GF-D8 (cell line): ENCODE measurements around the gene SCN4B.

Source experiments
- DNase-seq: peaks from one replicate; lab custom pipeline; 2025; lab: John Stamatoyannopoulos, UW

The SCN4B gene

DNA sequence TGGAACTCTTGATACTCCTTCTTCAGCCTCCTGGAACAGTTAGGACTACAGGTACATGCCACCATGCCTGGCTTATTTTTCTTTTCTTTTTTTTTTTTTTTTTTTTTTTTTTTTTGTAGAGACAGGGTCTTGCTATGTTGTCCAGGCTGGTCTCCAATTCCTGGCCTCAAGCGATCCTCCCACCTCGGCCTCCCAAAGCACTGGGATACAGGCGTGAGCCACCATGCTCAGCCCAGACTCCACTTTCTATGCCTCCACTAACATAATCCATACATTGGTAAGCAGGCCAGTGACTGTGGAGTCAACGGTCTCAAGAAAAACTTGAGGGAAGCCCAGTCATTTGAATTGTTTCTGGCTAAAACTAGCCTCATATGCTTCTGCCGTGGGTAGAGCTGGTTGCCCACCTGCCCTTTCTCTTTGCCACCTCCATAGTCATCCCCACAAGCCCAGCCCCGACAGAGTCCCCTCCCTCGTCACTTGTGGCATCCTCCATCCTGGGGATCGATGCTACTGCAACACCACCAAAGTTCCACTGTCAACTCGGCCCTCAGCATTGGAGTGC, 21.5 kb upstream of the SCN4B start:
- no peak for DNase-seq

GRCh38 chr11:118172356-118172755, 19.7 kb upstream of the SCN4B start:
- no peak for DNase-seq

GRCh38 chr11:118171269-118172062, 18.8 kb upstream of the SCN4B start:
- DNase-seq = peak; percentile 20

DNA sequence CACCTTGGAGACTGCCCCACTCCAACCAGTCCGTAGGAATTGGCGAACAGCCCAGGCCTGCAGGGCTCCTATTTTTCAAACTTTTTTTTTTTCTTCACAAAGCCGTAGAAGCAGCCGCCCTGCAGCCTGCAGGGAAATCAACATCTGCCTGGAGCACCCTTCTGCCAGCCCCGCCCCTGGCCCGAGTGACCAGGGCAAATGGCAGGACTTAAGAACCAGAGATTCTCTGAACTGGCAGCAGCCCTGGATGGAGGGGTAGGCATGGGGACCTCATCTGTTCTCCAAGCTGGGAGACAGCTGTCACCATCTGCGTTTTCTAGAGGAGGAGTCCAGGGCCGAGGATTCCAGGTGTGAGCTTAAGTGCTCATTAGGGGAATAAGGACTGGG, 18.3 kb upstream of the SCN4B start:
- no peak for DNase-seq

DNA sequence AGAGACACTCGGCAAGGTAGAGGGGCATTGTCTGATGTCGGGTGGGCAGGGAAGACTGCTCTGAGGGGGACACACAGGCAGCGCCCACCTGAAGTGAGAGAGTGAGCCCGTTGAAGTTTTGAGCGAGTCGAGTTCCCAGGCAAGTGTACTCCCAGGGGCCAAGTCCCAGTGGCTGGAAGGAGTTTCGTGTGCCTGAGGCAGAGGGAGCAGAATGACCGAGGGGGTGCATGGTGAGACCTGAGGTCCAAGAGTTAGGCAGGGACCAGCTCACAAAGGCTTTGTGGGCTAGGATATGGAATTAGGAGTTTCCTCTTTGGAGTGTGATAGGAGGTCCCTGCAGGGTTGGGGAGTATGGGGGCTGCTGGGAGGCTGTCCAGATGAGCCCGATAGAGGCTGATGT, 17.6 kb upstream of the SCN4B start:
- DNase-seq = no peak

GRCh38 chr11:118169300-118170140, 16.9 kb upstream of the SCN4B start:
- no peak for DNase-seq

DNA sequence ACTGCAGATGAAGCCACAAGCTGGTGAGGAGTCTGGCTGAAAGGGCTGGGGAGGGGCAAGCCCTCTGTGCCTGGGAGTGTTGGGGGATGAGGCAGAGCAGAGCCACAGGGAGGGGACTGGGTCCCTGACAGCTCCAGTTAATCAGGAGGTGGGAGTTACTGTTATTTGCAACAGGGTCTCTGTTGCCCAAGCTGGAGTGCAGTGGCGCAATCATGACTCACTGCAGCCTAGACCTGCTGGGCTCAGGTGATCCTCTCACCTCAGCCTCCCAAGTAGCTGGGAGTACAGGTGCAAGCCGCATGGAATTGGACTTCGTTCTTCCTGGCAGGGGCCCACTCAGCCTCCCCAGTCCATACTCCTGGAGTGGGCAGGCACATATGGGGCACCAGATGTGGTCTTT, 16.1 kb upstream of the SCN4B start:
- no peak for DNase-seq

DNA sequence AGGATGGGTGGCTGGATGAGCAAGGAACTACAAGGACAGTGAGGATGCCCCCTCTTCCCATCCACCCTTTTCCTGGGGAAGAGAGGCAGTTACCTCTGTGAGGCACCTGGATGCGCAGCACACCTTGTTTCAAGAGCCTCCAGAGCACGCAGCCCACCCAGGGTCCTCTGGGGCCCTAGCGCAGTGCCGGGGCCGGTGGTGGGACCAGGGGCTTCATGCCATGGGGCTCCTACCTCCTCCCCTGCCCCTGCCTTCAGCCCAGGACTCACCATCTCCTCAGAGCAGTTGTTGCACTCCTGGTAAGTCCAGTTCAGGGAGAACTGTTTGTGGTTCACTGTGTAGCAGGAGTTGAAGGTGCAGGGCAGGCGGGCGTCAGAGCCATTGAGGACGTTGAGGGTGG, 15.7 kb upstream of the SCN4B start:
- no peak for DNase-seq

GRCh38 chr11:118167906-118168305, 15.3 kb upstream of the SCN4B start:
- no peak for DNase-seq

DNA sequence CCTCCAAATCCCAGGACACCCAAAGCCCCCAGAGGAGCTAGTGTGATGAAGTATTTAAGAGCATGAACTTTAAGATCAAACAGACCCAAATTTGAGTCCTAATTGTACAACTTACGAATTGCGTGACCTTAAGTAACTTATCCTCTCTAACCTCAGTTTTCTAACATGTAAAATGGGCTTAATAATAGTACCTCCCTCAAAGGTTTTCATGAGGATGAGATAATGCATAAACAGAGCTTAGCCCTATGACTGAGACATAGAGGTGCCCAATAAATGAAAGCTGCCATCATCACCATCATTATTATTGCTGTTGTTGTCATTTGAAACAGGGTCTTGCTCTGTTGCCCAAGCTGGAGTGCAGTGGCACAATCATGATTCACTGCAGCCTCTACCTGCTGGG, 14.6 kb upstream of the SCN4B start:
- DNase-seq = no peak

GRCh38 chr11:118166641-118167040, 14.0 kb upstream of the SCN4B start:
- no peak for DNase-seq

- DNase-seq = no peak
These were observed 12.3 kb upstream of the SCN4B start for GRCh38 chr11:118164885-118165284.

DNA sequence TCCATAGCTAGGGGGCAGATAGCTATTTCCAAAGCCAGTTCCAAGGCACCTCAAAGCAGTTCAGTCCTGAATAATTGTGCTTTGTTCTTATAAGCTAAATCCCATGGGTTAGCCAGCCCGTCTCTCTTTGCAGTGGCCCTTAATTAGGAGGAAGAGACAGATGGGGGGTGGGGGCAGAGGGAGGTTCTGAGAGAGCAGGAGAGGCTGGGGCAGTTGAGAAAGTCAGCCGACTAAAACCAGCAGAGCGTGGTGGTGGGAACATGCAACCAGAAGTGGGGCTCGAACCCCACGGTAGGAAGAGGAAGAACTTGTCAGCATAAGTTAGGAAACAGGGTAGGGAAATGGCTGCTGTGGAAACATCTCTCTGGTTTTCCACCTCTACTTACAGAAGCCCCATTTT, 10.9 kb upstream of the SCN4B start:
- no peak for DNase-seq

DNA sequence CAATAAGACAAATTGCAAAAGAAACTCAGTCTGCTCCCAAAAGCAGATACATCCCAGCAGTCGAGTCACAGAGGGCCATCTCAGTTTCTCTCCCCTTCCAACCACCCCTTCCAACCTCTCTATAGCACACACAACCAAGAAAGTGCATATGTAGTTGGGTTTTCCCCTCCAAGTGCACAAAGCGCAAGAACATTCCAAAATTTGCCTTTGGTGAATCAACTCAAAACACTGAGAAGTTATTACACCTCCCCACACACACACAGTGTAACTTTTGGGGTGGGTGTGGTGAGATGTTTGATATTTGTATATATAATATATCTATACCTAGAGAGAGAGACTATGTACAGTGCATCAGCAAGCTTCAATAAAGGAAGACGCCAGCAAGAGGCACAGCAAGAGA, 10.2 kb upstream of the SCN4B start:
- DNase-seq = no peak

- no peak for DNase-seq
These were observed 9.2 kb upstream of the SCN4B start for GRCh38 chr11:118161786-118162185.

DNA sequence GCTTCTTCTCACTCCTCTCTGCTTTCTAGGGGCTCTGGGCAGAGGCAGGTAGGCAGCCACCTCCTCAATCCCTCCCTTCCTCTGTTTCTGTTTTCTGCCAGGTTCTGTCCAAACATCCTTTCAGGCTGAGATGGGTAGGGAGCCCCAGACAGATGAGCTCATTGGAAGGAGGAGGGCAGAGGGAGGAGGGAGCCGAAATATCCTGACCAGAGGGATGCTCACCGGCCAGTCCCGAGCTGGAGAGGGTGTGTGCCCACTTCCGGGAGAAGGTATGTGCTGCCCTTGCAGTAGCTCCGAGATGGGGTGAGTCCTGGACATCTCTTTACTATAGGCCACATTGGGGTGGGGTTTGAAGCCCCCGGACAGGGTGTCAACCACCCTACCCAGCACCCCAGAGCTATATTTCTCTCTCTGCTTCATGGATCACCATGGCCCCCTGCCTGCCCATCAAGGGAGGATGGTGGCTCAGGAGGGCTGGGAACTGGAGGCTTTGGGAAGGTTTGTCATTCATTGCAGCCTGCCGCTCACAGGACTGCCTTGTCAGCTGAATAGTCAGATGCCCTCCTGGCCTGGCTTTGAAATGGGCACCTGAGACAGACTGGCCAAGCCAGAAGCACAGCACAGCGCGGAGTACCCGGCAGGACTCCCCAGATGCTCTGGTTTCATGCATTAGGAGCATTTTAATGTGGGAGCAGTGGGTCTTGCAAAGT, 4.7 kb upstream of the SCN4B start:
- no peak for DNase-seq

- DNase-seq = no peak
These were observed 4.0 kb upstream of the SCN4B start for GRCh38 chr11:118156531-118157185.

- no peak for DNase-seq
These were observed 3.3 kb upstream of the SCN4B start for GRCh38 chr11:118155776-118156530.

DNA sequence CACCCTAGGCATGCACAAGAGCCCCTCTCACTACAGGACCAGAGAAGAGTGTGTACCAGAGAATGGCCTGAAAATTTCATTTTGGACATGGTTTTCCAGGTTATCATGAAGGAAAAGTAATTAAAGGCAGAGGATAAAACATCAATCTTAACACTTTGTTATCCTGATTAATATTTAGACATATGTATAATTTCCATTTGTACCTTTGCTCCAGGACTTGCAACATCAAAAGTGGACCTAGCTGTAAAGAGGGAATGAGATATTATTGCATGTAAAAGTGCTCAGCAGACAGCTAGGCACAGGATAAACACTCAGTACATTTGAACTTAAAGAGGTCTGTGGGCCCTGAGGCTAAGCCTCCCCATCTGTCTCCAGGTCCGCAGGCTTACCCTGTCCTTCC, 2.0 kb upstream of the SCN4B start:
- no peak for DNase-seq

GRCh38 chr11:118153976-118154375, 1.4 kb upstream of the SCN4B start:
- no peak for DNase-seq

- no peak for DNase-seq
These were observed 893 bp upstream of the SCN4B start for GRCh38 chr11:118153516-118153915.
